Osteoblast (primary cell): Measurements from ENCODE around the gene TMPRSS9. TPM values are rescaled to one million over a fixed set of nuclear protein-coding genes. Genes with fewer than 3 reads are reported as not detected.

Experiments
- DNase-seq: peaks from one replicate; pipeline ENCODE4 v3.0.0; 2011; ENCODE audit warnings: low spot score, mixed read lengths; ENCODE audit not compliant: insufficient read length; ENCODE audit errors: missing footprints
- H2AFZ ChIP-seq: 2 replicates; pipeline ENCODE4 v1.6.0; 2011; ENCODE audit warnings: mild to moderate bottlenecking, low read length
- H3K27ac ChIP-seq: 2 replicates; pipeline ENCODE4 v1.5.1; 2011; ENCODE audit warnings: mild to moderate bottlenecking, low read depth, low read length, moderate library complexity
- H3K27me3 ChIP-seq: 2 replicates; pipeline ENCODE4 v1.6.0; 2012; ENCODE audit warnings: mild to moderate bottlenecking, control low read depth, inconsistent platforms, low read length, moderate library complexity; ENCODE audit not compliant: insufficient read depth
- H3K36me3 ChIP-seq: 2 replicates; pipeline ENCODE4 v1.5.1; 2011; ENCODE audit warnings: mild to moderate bottlenecking, low read length, control low read depth, moderate library complexity; ENCODE audit not compliant: insufficient read depth
- H3K4me1 ChIP-seq: 2 replicates; pipeline ENCODE4 v1.5.1; 2011; ENCODE audit warnings: mild to moderate bottlenecking, low read length, control low read depth, moderate library complexity; ENCODE audit not compliant: insufficient read depth
- H3K4me2 ChIP-seq: 2 replicates; pipeline ENCODE4 v1.6.0; 2011; ENCODE audit warnings: mild to moderate bottlenecking, low read length; ENCODE audit not compliant: insufficient read depth
- H3K4me3 ChIP-seq: fragments of 200-600 bp; sonication (generic); 3 replicates; pipeline ENCODE4 v1.5.1; 2012; ENCODE audit warnings: mild to moderate bottlenecking, low read length, inconsistent platforms; ENCODE audit not compliant: insufficient read depth
- H3K79me2 ChIP-seq: 2 replicates; pipeline ENCODE4 v1.6.0; 2012; ENCODE audit warnings: mild to moderate bottlenecking, low read length, control low read depth, inconsistent platforms; ENCODE audit not compliant: insufficient read depth
- H3K9me3 ChIP-seq: 2 replicates; pipeline ENCODE4 v1.5.1; 2011; ENCODE audit warnings: low read depth, low read length, control low read depth
- H4K20me1 ChIP-seq: 2 replicates; pipeline ENCODE4 v1.6.0; 2012; ENCODE audit warnings: mild to moderate bottlenecking, low read length, control low read depth; ENCODE audit not compliant: insufficient read depth
- total RNA-seq: library from RNA; depleted of rRNA; stranded (reverse); fragments of >200 nt; gene quantifications from 2 replicates; pipeline ENCODE4 v1.2.3, GENCODE V29; 2012
- TF ChIP-seq, protein P1 (sequence below): IDR thresholded peaks from 2 replicates; pipeline ENCODE4 v1.5.1; 2011; ENCODE audit warnings: mild to moderate bottlenecking, low read depth, low read length, moderate library complexity; ENCODE audit errors: extremely low read depth

Gene TMPRSS9
- total RNA-seq, 1 donor, result 1.1 TPM

DNA sequence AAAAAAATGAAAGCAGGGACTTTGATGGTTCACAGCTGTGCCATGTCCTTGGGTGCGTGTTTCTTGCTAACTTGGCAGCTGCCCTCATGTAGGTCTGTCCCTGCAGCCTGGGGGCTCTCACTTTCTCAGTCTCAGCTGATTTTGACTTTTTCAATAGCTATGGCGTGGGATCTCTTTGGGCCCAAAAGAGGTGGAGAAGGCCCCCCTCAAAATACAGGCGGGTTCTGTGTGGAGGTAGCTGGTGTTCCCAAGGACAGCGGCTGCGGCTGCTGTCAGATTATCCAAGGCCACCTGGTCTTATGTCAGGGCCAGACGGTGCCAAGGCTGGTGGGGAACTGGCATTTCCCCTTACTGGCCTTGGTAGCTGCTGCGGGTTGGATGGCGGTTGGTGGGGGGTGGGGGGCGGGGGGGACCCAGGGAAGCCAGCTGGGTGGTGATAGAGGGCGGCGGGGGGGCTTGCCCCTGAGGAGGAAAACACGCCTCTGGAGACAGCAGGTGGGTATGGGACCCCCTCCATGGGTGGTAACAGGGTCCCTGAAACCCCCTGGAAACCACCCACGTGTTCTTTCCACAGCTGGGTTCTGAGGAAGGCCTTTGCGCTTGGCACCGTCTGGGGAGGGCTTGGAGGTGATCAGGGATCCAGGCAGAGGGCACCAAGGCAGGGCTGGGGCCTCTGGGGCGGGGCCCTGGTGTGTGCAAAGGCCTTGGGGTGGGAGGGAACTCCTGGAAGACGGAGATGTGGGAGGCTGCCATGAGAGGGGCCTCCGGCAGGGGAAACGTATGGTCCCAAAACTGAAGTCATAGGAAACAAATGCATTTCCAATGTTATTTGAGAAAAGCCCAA lies 63.2 kb downstream of the TMPRSS9 start:
- Histone ChIP-seq H3K4me2 (no peak overlapping the region), H3K27ac (no peak overlapping the region)
- DNase-seq, result peak; percentile 86

DNA sequence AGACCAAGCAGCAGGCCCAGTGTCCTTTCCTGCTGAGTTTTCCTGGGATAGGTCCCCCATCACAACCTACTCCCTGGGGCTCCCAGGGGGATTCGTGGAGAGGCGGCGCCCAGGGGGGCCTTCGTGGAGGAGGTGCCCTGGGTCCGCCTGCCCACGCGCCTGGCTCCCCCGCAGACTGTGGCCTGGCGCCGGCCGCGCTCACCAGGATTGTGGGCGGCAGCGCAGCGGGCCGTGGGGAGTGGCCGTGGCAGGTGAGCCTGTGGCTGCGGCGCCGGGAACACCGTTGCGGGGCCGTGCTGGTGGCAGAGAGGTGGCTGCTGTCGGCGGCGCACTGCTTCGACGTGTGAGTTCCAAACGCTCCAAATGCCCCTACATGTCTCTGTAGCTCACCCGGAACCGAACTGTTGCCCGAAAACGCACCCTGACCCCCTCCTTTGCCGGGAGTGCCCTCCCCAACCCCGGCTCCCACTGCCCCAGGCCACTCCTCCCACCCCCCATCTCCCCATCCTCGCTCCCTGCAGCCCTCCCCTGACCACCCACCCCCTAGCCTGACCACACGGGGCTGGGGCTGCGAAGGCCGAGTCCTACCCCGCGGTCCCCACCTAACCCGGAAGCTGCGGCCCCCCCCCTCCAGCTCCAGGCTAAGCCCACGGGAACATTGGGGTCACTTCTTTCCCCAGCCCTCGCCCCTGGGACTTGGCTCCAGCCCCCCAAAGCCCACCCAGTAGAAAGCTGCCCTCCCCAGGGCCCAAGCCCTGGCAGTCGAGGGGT lies 64.0 kb downstream of the TMPRSS9 start:
- Histone ChIP-seq H3K4me2 (no peak overlapping the region), H3K79me2 (peaks cover 52% of the 10 kb centered on the region), H3K4me3 (no peak overlapping the region), H3K9me3 (no peaks in the 10 kb centered on the region), H2AFZ (no peak overlapping the region), H3K27me3 (no peaks in the 10 kb centered on the region), H3K4me1 (peaks cover 21% of the 10 kb centered on the region), H3K27ac (no peak overlapping the region), H3K36me3 (peaks cover 10% of the 10 kb centered on the region), H4K20me1 (peaks cover 30% of the 10 kb centered on the region)
- peak; percentile 62 for DNase-seq
- TF ChIP-seq, protein P1, sequence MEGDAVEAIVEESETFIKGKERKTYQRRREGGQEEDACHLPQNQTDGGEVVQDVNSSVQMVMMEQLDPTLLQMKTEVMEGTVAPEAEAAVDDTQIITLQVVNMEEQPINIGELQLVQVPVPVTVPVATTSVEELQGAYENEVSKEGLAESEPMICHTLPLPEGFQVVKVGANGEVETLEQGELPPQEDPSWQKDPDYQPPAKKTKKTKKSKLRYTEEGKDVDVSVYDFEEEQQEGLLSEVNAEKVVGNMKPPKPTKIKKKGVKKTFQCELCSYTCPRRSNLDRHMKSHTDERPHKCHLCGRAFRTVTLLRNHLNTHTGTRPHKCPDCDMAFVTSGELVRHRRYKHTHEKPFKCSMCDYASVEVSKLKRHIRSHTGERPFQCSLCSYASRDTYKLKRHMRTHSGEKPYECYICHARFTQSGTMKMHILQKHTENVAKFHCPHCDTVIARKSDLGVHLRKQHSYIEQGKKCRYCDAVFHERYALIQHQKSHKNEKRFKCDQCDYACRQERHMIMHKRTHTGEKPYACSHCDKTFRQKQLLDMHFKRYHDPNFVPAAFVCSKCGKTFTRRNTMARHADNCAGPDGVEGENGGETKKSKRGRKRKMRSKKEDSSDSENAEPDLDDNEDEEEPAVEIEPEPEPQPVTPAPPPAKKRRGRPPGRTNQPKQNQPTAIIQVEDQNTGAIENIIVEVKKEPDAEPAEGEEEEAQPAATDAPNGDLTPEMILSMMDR, result no peak

More for the DNA sequence above, 63.2 kb downstream of the TMPRSS9 start:
- Histone ChIP-seq H3K4me3 (no peak overlapping the region), H3K9me3 (no peaks in the 10 kb centered on the region), H4K20me1 (peaks cover 30% of the 10 kb centered on the region), H3K27me3 (no peaks in the 10 kb centered on the region), H3K79me2 (peaks cover 52% of the 10 kb centered on the region), H3K4me1 (peaks cover 16% of the 10 kb centered on the region), H3K36me3 (peaks cover 10% of the 10 kb centered on the region), H2AFZ (no peak overlapping the region)
- TF ChIP-seq, protein P1, result no peak

DNA sequence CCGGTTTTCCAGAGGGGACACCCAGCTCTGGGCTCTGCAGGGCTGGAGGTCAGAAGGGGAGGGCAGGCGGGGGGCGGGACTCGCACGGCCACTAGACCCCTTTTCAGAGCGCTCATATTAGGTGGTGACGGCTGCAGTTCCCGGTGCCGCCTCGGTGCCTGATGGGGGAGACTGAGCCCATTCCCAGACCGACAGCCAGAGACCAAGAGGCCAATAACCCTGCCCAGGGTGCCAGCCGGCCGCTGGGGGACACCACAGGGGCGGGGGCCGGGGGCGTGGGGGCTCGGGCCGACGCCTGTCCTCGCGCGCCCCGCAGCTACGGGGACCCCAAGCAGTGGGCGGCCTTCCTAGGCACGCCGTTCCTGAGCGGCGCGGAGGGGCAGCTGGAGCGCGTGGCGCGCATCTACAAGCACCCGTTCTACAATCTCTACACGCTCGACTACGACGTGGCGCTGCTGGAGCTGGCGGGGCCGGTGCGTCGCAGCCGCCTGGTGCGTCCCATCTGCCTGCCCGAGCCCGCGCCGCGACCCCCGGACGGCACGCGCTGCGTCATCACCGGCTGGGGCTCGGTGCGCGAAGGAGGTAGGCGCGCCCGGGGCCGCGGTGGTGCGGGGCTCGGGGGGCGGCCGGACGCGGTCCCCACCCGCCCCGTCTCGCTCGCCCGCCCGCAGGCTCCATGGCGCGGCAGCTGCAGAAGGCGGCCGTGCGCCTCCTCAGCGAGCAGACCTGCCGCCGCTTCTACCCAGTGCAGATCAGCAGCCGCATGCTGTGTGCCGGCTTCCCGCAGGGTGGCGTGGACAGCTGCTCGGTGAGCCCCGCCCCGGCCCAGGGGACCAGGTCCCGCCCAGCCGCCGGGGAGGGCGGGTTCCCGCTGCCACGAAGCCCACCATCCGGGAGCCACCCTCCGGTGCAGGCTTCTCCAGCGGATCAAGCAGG lies 64.9 kb downstream of the TMPRSS9 start:
- Histone ChIP-seq H3K79me2 (peaks cover 52% of the 10 kb centered on the region), H3K4me1 (peaks cover 24% of the 10 kb centered on the region), H3K4me3 (peak overlapping the region; percentile 30), H3K4me2 (peak overlapping the region; percentile 96), H4K20me1 (peaks cover 26% of the 10 kb centered on the region), H3K27me3 (no peaks in the 10 kb centered on the region), H3K9me3 (no peaks in the 10 kb centered on the region), H3K27ac (no peak overlapping the region), H3K36me3 (peaks cover 13% of the 10 kb centered on the region), H2AFZ (no peak overlapping the region)
- TF ChIP-seq, protein P1, result no peak
- peak; percentile 96 for DNase-seq
